HG03521 (cell line): ENCODE data around the gene FGF8.

ENCODE experiments used
- ATAC-seq: cut with Tn5 transposase; IDR thresholded peaks from one replicate; pipeline ENCODE4 v1.9.1; 2021; ENCODE audit warnings: mild to moderate bottlenecking, moderate library complexity; ENCODE audit not compliant: unreplicated experiment

The FGF8 gene

DNA sequence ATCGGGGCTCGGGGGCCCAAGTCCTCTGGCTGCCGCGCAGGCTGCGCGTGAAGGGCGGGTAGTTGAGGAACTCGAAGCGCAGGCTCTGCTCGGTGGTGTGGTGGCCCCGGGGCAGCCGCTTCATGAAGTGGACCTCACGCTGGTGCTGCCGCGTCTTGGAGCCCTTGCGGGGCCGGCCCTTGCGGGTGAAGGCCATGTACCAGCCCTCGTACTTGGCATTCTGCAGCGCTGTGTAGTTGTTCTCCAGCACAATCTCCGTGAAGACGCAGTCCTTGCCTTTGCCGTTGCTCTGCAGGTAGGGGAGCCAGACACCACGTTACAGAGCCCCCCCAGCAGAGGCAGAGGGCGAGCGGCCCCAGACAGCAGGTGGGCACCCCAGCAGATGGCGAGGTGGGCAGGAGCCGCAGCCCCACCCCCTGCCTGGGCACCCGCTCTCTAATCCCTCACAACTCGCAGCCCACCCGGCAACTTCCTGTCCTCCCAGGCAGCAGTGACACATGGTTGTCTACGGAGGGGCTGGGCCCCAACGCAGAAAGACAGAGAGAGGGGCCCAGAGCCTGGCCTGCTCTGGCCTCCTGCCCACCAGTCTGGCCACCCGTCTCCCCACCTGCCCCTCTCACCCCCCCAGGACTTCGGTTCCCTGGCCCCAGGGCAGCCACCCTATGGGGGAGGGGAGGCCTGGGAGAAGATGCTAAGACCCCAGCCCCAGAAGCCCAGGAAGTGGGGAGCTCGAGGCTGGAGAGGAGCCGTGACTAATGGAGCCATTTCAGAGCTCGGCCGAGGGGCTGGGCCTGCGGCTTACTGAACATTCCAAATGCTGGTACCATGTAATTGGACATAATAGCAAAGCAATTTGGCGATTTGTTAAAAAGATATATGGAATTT, 5.3 kb downstream of the FGF8 start:
- ATAC-seq, result no peak

DNA sequence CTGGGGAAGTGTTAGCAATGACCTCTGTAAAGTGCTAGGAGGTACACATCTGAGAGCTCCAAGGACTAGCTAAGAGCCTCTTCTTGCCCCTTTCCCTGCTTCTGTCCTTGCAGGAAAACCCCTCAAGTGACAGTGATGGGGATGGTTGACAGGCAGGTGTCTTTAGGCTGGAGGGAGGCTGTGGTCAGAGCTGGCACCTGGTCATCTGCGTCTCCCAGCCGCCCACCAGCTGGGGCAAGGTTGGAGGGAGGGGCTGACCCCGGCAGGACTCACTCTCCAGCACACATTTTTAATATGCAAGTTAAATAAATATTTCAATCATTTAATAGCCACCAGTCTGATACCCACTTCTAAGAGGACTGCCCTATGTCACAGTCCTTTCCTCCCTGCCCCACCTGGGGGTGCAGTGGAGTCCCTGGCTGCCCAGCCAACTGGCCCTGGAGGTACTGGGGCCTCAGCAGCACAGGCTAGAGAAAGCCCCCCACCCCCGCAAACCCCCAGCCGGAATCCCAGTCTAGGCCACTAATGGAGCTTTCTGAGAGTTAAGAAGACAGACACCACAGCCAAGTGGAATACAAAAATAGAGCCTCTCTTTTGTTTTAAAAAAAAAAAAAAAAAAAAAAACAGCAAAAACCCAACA, 6.3 kb downstream of the FGF8 start:
- ATAC-seq, result no peak

DNA sequence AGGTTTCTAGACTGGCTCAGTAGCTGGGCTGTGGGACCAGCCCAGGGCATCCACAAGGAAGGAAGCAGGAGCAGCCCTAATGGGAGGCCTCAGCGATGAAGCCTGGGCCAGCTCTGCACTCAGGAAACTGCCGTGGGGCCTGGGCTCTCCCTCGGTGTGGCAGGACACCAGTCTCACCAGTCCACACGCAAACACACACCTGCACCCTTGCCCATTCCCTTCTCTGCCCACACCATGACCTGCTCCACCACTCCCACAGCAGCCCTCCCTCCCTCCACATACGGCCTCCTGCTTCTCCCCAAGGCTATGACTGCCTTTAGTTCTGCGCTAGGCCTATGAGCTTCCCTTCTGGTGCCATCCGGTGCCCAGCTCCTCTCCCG, 7.1 kb downstream of the FGF8 start:
- ATAC-seq, result no peak

DNA sequence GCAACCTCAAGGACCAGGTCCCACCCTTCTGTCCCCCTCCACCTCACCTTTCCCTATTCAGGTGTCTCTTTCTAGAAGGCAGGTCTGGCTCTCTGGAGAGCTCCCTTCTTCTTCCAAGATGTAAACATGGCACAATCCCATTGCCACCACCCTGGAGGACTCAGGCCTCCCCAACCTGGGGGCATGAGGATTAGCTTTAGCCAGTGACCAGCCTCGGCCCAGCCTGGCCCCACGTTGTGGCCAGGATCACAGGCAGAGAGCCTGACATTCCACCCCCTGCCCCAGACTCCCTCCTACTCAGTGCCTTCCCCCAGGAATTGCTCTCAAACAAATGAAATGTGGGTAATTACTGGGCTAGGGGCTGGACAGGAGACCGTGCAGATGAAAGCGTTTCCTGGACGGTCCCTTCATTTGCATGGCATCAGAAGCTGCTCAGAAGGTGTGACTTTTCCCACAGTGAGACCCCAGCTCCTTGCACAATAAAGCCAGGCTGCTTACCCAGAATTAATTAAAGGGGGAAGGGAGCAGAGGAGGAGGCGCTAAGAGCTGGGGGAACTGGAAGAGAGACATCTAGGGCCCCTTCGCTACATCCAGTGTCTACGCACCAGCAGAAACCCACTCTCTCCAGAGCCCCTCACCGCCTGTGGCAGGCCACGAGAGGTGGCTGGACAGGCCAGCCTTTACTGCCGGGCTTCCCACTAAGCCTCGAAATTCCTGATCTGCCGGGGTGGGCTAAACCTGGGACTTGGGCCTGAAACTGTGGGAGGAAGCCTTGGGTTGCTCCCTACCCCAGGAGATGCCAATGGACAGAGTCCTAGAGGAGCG, 7.7 kb downstream of the FGF8 start:
- ATAC-seq, result no peak

DNA sequence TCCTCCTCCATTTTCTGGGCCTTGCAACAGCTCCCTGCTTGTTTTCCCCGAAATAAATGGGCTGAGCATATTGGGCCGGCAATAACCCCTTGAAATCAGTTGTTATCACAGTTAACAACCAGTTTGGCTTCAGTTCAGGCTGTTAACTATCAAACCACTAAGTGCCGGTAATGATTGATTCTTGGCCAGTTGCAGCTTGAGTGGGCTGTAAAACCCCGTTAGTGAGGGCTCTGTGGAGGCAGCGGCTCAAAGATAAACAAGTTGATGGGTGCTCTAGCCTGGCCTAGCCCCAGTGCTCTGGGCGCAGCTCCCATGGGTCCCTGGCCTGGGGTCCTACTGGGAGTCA, 8.3 kb downstream of the FGF8 start:
- no peak for ATAC-seq

DNA sequence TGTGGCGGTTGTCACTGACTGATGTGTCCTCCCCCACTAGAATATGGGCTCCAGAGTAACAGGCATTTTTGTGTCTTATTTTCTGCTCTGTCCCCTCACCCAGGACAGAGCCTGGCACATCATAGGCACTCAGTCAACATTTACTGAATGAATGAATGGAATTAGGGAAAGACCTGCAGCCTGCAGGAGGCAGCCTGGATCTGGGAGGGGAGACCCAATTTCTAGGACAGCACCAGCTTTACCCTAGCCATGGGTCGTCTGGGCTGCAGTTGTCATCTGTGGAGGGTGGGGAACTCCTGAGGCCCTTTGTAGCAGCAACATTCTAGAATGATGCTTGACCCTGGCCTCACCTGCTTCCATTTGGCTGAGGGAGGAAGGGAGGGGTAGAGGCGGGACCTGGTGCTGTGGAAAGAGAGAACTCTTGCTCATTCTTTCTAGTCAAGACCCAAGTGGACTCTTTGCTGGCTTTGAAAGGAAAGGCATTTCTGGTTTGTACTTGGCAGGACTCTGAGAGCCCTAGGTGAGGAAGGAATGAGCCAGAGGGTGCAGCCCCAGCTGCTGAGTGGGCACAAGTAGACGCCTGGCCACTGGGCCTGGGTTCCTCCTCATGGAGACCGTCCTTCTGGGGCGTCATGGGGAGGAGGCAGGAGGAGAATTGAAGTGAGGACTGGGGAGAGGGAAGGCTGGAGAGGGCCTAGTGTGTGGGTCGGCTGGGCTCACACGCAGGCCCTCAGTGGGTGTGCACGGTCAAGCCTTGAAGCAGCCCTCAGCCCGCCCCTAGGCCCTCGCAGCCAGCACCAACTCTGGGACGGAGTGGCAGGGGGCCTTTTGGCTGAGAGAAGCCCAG, 8.9 kb downstream of the FGF8 start:
- ATAC-seq, result no peak

DNA sequence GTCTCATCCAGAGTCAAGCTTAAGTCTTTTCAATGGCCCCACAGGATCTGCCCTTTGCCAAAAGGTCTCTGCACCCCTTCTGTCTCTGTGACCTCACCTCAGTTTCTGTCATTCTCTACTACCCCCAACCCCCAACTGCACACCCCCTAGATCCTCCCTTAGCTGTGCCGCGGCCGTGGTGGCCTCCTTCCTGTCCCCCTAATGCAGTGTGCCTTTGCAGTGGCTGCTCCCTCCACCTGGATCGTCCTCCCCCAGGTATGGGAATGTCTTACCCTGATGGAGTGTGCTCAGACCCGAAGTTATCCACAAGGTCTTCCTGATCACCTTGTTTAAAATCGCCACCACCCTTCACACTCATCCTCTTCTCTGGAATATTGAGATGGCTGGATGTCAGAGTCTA, 9.6 kb downstream of the FGF8 start:
- no peak for ATAC-seq

DNA sequence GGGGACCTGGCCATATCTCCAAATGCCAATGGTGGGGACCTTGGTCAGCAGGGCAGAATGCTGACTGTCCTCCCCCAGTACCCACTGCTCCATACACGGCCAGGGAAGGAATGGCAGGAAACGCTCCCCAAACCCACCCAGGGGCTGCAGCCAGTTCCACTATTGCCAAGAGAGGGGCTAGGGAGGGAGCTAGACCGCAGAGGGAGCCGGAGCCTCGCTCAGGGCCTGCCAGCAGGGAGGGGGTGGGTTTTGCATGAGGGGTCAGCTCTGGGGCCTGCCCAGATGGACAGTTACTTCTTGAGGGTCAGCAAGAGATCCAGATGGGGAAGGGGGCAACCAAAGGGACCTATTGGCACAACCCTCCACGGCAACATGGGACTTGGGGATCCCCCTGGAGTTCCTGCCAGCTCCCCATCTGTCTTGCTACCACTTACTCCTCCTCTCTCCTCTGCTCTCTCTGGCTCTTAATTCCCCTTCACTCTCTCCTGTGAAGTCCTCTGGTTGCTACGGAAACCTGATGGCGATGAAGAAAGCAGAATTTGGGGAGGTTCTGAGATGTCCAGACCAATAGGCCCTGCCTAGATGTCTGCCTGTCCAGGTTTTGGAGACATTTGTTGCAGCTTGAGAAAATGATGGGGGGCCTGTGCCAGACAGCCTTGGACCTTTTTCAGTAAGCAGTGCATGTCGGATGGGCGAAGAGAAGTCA, 12.6 kb downstream of the FGF8 start:
- no peak for ATAC-seq

DNA sequence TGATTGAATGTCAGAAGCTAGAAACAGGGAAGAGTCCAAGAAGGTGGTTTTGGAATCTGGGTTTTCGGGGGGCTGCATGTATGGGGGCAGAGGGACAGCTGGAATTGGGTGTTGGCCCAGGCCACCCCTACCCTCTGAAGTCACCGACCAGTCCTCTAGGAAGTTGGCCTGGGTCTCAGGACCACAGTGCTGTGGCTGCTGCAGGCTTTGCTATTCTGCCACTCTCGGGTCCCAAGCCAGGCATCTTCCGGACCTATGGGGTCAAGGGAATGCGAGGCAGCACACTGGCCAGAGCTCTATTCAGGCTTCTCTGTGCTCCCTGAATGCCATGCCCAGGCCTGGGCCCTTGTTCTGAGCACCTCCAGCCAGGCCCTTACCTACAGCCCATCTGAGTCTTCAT, 13.2 kb downstream of the FGF8 start:
- no peak for ATAC-seq

DNA sequence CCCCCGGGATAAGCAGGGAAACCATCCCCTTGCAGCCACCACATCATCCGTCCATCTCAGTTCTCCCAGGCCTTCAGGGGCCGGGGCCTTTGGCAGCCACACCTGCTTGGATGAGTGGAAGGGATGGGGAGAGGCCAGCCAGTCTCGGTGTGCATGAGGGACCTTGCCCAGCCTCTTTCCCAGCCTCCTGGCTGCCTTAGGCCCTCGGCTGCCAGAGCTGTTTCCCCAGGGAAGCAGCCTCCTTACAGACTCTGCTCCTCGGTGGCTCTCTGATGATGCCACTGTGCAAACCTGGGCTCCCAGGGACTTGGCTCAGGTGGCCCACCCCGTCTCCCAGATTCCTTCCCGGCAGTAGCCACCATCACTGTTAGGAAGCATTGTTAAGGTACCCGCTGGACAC, 14.7 kb downstream of the FGF8 start:
- ATAC-seq, result no peak

DNA sequence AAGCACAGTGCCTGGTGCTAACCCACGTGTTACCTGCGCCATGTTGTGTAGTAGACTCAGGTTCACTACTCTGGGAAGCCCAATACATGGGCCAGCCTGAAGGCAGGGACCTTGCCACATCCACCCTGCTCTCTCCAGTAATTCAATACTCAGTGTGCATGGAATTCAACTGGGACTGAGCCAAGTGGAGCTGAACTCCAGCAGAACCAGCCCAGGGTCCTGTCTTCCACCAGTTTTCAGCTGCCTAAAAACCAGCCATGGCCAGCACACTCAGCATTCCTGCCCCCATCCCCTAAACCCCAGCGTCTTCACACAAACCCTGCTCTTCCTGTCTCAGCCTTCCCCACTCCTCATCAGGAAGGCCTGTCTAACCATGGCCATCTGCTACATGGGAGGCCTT, 15.4 kb downstream of the FGF8 start:
- no peak for ATAC-seq

DNA sequence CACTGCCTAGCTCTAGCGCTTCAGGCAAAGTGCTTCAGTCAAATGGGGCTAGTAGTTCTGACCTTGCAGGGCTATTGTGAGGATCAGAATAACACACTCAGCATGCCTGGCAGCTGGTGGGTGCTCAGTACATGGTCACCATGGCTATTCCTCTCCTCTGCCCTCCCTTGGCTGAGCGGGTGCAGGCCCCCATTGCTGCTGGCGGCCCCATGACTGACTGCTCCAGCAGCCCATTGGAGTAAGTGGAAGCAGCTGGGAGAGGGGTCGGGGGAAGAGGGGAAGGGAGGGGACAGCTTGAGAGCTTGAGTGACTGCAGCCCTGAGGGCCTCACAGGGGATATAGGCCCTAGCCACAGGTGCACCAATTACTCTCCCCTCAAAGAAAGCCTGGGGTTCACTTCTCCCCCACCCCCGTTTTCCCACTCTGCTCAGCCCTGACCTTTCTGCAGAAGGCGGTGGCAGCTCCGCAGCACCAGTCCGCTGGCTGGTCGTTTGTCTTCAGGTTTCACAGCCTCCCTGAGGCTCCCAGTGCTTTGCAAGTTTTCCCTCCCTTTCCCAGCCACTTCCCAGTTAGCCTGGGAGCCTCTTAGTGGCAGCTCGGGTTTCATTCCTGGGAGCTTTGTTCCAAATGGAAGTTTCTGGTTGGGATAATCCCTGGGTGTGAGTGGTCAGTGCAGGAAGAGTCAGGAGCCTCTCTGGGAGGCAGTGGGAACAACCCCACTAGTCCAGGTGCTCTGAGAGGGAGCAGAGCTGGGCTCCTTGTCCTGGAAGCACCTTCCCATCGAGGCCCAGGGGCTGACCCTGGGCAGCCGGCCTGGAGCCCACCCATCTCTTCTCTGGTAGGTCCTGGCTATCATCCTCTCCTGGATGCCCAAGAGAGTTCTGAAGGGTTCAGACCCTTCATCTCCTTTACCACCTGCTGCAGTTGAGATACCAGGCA, 16.3 kb downstream of the FGF8 start:
- no peak for ATAC-seq

DNA sequence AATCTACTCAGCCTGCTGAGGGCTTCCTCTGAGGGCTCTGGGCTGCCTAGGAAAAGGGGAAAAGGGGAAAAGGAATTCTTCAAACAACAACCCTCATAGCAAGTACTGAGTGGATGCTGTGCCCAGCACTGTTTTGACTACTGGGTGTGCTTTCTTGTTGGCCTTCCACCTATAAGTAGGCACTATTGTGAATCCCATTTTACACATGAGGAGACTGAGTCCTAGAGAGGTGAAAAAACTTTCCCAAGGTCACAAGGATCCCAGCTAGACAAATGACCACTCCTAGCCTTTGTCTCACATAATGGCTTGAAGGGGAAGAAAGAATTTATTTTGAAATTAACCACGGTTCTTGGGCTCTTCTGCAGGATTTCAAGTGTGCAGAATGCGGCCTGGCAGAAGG, 17.1 kb downstream of the FGF8 start:
- ATAC-seq, result no peak

DNA sequence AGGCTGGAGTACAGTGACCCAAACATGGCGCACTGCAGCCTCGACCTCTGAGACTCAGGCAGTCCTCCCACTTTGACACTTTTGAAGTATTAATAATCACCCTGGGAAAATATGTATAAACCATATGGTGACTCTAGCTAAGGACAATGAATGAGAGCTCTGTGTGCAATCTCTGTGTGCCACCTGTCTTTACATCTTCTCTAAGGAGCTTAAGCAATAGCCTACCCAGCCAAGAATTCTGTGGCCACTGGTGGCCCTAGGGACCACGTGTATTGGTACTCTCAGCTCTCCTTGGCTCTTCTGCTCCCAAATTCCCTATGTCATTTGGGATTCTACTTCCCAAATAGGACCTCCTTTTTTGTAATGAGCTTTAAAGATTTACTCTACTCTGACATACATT, 23.7 kb downstream of the FGF8 start:
- ATAC-seq, result no peak

DNA sequence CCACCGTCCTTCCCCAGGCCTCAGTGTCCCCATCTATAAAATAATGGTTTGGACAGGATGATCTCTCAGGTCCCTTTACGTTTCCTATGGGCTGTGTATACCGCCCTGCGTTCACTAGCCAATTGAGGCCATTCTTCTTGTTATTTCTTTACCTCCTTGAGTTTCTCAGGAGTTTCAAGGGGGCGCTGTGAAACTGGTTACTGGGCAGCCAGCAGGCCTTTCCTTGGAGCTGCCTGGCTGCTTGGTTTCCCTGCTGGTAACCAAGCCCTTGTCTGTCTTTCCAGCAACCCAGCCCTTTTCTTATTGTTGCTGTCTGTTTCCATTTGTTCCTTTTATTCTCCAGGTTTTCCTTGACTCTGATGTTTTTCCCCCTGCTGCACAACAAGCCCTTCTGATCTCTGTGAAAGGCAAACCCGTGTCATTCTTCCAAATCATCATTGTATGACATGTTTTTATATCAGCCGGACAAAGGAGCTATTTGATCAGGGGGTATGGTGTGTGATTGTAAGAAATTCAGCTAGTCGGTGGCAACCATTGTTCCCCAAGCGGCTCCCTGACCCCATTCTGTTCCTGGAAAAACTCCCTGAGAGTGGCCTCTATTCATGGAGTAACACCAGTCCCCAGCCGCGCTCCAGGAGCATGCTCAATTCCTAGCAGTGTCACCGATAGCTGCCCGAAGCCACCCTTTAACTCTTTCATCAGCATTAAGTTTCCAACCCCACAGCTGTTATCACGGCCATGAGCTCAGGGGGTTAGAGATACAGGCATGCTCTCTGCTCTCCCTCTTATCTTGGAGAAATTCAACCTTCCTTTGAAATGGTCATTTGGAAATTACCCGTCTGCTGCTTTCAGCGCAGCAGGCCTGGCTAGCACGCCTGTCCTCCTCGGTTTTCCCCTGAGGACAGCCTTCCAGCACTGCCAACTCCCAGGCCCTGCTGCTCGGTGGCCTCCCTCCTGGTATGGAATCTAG, 26.6 kb downstream of the FGF8 start:
- ATAC-seq, result no peak

DNA sequence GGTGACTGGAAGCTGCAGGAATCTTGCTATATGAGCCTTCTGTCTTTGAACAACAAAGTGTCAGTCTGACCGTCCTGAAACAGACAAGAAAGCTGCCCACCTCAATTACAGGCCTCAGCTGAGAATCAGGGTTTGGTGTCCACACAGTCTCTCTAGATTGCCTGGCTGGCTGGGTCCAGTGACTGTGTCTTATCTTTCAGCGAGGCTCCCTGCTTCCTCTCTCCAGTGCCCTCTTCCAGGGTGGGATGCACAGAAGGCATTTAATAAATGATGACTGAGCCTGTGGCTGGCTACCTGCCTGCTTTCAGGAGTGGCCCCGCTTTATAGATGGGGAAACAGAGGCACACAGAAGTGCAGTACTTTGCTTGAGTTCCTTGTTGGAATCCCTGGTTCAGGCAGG, 27.4 kb downstream of the FGF8 start:
- no peak for ATAC-seq

DNA sequence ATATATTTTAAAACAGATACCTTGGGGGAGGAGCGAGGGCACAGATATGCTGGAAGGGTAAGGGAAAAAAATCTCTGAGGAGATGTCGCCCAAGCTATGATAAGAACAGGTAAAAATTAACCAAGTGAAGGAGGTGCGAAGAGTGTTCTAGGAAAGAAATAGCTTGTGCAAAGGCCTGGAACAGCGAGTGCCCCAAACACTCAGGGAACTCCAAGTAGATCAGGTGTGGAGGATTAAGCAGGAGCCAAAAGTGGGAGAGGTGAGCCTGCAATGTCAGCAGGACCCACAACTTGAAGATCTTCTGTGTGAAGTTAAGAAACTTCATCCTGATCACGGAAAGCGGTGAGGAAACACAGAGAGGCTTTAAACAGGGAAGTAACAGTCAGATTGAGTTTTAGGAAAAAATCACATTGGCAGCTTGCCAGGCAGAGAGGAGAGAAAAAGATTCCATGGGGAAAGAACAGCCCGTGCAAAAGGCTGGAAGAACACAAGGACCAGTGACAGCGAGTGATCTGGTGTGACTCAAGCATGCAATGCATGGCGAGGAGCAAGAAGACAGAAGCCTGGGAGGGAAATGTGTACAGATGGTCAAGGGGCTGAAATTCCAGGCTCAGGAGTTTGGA, 30.7 kb downstream of the FGF8 start:
- ATAC-seq, result no peak

DNA sequence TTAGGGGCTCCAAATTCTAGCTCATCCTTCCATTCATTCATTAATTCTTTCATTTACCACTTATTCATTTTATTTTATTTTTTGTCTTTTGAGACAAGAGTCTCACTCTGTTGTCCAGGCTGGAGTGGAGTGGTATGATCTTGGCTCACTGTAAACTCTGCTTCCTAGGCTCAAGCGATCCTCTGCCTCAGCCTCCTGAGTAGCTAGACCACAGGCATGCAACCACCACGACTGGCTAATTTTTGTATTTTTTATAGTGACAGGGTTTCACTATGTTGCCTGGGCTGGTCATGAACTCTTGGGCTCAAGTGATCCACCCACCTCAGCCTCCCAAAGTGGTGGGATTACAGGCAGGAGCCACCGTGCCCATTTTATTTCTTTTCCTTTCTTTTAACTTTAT, 31.6 kb downstream of the FGF8 start:
- ATAC-seq, result no peak
